Heart left ventricle (tissue), 16 donors: ENCODE measurements around the gene SULF2. TPM values are rescaled to one million over a fixed set of nuclear protein-coding genes. Genes with fewer than 3 reads are reported as not detected.

Source experiments
- ATAC-seq, 4 donors: fragments of 200-7000 bp; cut with Tn5 transposase; one replicate each; pipeline ENCODE4 v1.9.1; 2020 to 2022; ENCODE audit warnings: moderate library complexity in 4 of 4, mild to moderate bottlenecking in 3 of 4, moderate number of reproducible peaks in 1 of 4
- DNase-seq, 5 donors: peaks; one replicate each; pipeline ENCODE4 v3.0.0-alpha.2; 2020
- H3K27ac ChIP-seq, 12 donors: fragments of 200-600 bp; sonication (generic) in 4 of 12; one replicate each; pipeline versions ENCODE4 v1.5.0 to v1.8.0; 2016 to 2022; ENCODE audit warnings: mild to moderate bottlenecking in 2 of 12
- H3K27me3 ChIP-seq, 9 donors: fragments of 200-600 bp; sonication (generic) in 2 of 9; one replicate each; pipeline versions ENCODE4 v1.5.1 to v1.8.0; 2016 to 2022; ENCODE audit warnings: mild to moderate bottlenecking in 3 of 9
- H3K36me3 ChIP-seq, 9 donors: fragments of 200-600 bp; sonication (generic) in 2 of 9; one replicate each; pipeline versions ENCODE4 v1.5.0 to v1.8.0; 2018 to 2022; ENCODE audit warnings: mild to moderate bottlenecking in 2 of 9
- H3K4me1 ChIP-seq, 12 donors: fragments of 200-600 bp; sonication (generic) in 4 of 12; one replicate each; pipeline versions ENCODE4 v1.5.0 to v1.8.0; 2016 to 2022; ENCODE audit warnings: mild to moderate bottlenecking in 3 of 12
- H3K4me3 ChIP-seq, 12 donors: fragments of 200-600 bp; sonication (generic) in 4 of 12; one replicate each; pipeline versions ENCODE4 v1.5.0 to v1.8.0; 2017 to 2022; ENCODE audit warnings: mild to moderate bottlenecking in 9 of 12, moderate library complexity in 4 of 12
- H3K9me3 ChIP-seq, 12 donors: fragments of 200-600 bp; sonication (generic) in 4 of 12; one replicate each; pipeline versions ENCODE4 v1.5.0 to v1.8.0; 2016 to 2022; ENCODE audit warnings: mild to moderate bottlenecking in 1 of 12
- POLR2A ChIP-seq, 2 donors: fragments of 450-650 bp; IDR thresholded peaks; one replicate each; pipeline ENCODE4 v1.6.1; 2017; ENCODE audit warnings: antibody characterized with exemption in 2 of 2, mild to moderate bottlenecking in 2 of 2, moderate library complexity in 2 of 2
- WGBS, 4 donors: extraction: QIAGEN DNeasy Blood & Tissue Kit in 2 of 4; methylation state at CpG; one replicate each; pipeline versions ENCODE4 v1.1.5 to v1.1.7; 2013 to 2018; 5-methylcytosine and 5-hydroxymethylcytosine counted together
- intact Hi-C, 10 donors: fragments of 100-400 bp; cut with DNase I; formaldehyde crosslinking; loops; one replicate each; pipeline versions ENCODE4 v1.11.1 to v1.14.2; 2022
- polyA plus RNA-seq, 2 donors: library from polyadenylated mRNA; stranded (reverse); fragments of 200-250 nt; gene quantifications; one replicate each; pipeline ENCODE4 v1.2.3, GENCODE V29; 2013
- total RNA-seq, 9 donors: library from RNA; depleted of rRNA in 2 of 9; stranded (reverse); fragments of >200 nt in 2 of 9; fragmentation: NEBNext Ultra II Directional in 3 of 9; extraction: Animal tissue kit (Norgen Biotek cat#: 25700) in 3 of 9; gene quantifications; one replicate each; pipeline versions ENCODE4 v1.1.0 to v1.2.4, GENCODE V29; 2016 to 2023
- TF ChIP-seq, protein P1 (sequence below), 12 donors: fragments of 200-600 bp; sonication (generic) in 4 of 12; IDR thresholded peaks; one replicate each; pipeline versions ENCODE4 v1.5.0 to v1.8.0; 2018 to 2022; ENCODE audit warnings: antibody characterized with exemption in 12 of 12, mild to moderate bottlenecking in 5 of 12
- donor health status: ischemic (EF 13 %, LVEDD 7.1; RV severe dilation, severe dysfunction).
- donor health status: healthy with polysubstance abuse.
- donor health status: DM: no; HTN: yes; CAD: no.
- donor health status: DM: no; HTN: no; CAD: no.
- donor health status: ischemic (EF 25% LVEDD 6.9; RV normal size, moderate dysfunction).
- donor health status: ischemic (EF 25% LVEDD 5.7; RV mildly dilated, moderate dysfunction).
- donor health status: healthy.
- donor health status: DM: yes; HTN: yes; CAD: no.
- donor health status: ischemic (EF 35%, LVEDD 5.7; RV mildly dilated, moderate dysfunction).
- donor health status: nonischemic (EF 11% LVEDD 7.7; RV severe dilation, severe dysfunction).
- donor health status: DM: yes; HTN: yes; CAD: no.
- donor health status: PGD.
- donor health status: ischemic (EF 29% LVEDD 5.4; RV normal size, mild dysfunction).
- donor health status: nonischemic (EF 23%, LVEDD 6.1; RV moderate dilation, normal function).

SULF2 gene
- total and polyA plus RNA-seq, 11 donors = 16.7 to 51.5 (median 28.5) TPM

DNA sequence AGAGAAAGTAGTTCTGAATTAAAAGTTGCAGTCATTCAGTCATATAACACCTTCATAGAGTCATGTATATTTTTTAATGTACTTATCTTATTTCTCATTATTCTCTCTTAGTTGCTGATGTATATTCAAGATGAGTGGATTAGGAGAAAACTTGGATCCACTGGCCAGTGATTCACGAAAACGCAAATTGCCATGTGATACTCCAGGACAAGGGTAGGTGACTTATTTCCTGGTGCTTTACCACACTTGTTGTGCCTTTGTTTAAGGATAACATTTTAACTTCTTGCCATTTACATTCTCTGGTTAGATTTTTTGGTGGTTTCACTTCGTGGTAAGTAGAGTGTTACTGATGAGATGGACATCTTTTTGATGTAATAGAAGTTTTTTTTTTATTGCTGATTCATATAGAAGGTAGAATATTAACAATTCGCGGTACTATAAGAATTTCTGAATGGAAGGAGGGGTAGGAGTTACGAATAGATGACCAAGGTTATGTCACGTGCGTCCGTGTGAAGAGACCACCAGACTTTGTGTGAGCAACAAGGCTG lies 163.1 kb downstream of the SULF2 start:
- H3K36me3 ChIP-seq = peaks cover 0 to 54% (median 48%) of the 10 kb centered on the region in 9 donors
- intact Hi-C loops = loop anchor here (5.0 to 10.0 kb wide), 13 partner anchors 120 to 877 kb away; partner anchors contain the start of gene NCOA3 (in 4 of the 10)
- TF ChIP-seq, protein P1, sequence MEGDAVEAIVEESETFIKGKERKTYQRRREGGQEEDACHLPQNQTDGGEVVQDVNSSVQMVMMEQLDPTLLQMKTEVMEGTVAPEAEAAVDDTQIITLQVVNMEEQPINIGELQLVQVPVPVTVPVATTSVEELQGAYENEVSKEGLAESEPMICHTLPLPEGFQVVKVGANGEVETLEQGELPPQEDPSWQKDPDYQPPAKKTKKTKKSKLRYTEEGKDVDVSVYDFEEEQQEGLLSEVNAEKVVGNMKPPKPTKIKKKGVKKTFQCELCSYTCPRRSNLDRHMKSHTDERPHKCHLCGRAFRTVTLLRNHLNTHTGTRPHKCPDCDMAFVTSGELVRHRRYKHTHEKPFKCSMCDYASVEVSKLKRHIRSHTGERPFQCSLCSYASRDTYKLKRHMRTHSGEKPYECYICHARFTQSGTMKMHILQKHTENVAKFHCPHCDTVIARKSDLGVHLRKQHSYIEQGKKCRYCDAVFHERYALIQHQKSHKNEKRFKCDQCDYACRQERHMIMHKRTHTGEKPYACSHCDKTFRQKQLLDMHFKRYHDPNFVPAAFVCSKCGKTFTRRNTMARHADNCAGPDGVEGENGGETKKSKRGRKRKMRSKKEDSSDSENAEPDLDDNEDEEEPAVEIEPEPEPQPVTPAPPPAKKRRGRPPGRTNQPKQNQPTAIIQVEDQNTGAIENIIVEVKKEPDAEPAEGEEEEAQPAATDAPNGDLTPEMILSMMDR (IDR thresholded peaks at IDR 0.05) = no peak
- TF ChIP-seq POLR2A (IDR thresholded peaks at IDR 0.05) = no peak
- WGBS, 4 donors = 93 to 95% (median 94%) methylated on average over 9 of the region's 9 CpGs
- H3K4me1 ChIP-seq = peaks cover 0 to 19% (median 11%) of the 10 kb centered on the region in 12 donors
- H3K27me3 ChIP-seq = no peaks in the 10 kb centered on the region
- no peaks in the 10 kb centered on the region for H3K9me3 ChIP-seq
- no peak overlapping the region for H3K4me3 ChIP-seq
- H3K27ac ChIP-seq = no peak overlapping the region
- DNase-seq = no peak
- no peak for ATAC-seq

DNA sequence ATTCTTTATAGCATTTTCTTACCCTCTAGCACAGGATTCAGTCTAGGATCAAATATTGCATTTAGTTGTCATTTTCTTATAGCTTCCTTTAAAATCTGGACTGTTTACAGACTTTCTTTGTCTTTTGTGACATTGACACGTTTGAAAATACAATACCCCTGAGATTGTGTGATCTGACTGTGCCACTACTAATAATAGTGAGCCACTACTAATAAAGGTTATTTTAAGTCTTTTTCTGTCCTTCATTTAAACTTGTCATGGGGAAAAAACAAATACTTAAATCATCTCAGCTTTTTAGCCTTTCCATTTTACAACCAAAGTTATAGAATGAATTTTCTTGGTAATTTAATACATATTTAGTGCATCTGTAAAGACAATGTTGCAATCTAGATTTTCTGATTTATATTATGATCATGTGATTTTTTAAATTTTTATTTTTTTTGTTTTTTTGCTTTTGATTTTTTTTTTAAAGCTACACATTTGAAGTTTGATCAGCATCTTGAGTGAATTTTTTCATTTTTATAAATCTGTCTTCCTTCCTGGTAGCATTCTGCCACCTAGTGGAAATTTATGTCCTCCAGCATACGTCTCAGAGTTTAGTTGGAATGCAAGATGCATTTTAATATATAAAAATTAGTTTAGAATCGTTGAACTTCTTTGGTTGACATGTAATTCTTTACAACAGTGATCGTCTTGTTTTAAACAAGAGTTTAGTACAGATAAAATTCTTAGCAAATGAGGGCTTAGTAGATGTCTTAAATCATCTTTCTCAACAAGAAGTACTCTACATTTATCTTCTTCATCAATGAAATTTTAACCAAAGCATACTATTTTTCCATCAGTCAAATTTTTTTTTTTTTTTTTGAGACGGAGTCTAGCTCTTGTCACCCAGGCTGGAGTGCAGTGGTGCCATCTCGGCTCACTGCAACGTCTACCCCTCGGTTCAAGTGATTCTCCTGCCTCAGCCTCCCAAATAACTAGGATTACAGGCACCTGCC lies 164.2 kb downstream of the SULF2 start:
- no peak for DNase-seq
- H3K27ac ChIP-seq = peak overlapping the region in 5 of 12 donors; percentile 3 to 18 (median 8)
- H3K9me3 ChIP-seq = no peaks in the 10 kb centered on the region
- H3K4me1 ChIP-seq = peaks cover 0 to 24% (median 11%) of the 10 kb centered on the region in 12 donors
- H3K27me3 ChIP-seq = no peaks in the 10 kb centered on the region
- H3K36me3 ChIP-seq = peaks cover 0 to 44% (median 37%) of the 10 kb centered on the region in 9 donors
- intact Hi-C loops = loop anchor here (1.0 to 10.0 kb wide), 16 partner anchors 118 to 876 kb away; partner anchors contain the start of gene NCOA3 (in 4 of the 10)
- WGBS, 4 donors = 38 to 52% (median 44%) methylated on average over 8 of the region's 8 CpGs
- no peak for TF ChIP-seq POLR2A (IDR thresholded peaks at IDR 0.05)
- TF ChIP-seq, protein P1 (IDR thresholded peaks at IDR 0.05) = peak; percentile 74 to 96 (median 87)
- no peak overlapping the region for H3K4me3 ChIP-seq
- ATAC-seq = peak in 2 of 4 donors; percentile 53 to 60

- ATAC-seq (no peak), DNase-seq (no peak)
- intact Hi-C loops = loop anchor here in 3 of 10 donors (5.0 to 10.0 kb wide), 2 partner anchors 114 to 116 kb away; partner anchors contain the start of gene NCOA3 (in 3 of the 3)
- H3K27ac ChIP-seq = no peak overlapping the region
- no peaks in the 10 kb centered on the region for H3K27me3 ChIP-seq
- H3K4me3 ChIP-seq = no peak overlapping the region
- peaks cover 0 to 17% (median 14%) of the 10 kb centered on the region in 9 donors for H3K36me3 ChIP-seq
- H3K4me1 ChIP-seq = peaks cover 0 to 40% (median 16%) of the 10 kb centered on the region in 12 donors
- no peaks in the 10 kb centered on the region for H3K9me3 ChIP-seq
- 94 to 96% (median 95%) methylated on average over 6 of the region's 6 CpGs for WGBS, 4 donors
- TF ChIP-seq, protein P1 (IDR thresholded peaks at IDR 0.05) = no peak
- no peak for TF ChIP-seq POLR2A (IDR thresholded peaks at IDR 0.05)
Measured at GRCh38 chr20:47618479-47618878, 166.8 kb downstream of the SULF2 start.
